GM15510 (cell line): ENCODE results near the gene EFCAB9.

Experiments used
- POLR2A ChIP-seq: IDR thresholded peaks from 3 replicates; pipeline ENCODE4 v1.6.1; 2011; ENCODE audit warnings: borderline replicate concordance; ENCODE audit not compliant: insufficient read length; ENCODE audit errors: extremely low read depth

The EFCAB9 gene

DNA sequence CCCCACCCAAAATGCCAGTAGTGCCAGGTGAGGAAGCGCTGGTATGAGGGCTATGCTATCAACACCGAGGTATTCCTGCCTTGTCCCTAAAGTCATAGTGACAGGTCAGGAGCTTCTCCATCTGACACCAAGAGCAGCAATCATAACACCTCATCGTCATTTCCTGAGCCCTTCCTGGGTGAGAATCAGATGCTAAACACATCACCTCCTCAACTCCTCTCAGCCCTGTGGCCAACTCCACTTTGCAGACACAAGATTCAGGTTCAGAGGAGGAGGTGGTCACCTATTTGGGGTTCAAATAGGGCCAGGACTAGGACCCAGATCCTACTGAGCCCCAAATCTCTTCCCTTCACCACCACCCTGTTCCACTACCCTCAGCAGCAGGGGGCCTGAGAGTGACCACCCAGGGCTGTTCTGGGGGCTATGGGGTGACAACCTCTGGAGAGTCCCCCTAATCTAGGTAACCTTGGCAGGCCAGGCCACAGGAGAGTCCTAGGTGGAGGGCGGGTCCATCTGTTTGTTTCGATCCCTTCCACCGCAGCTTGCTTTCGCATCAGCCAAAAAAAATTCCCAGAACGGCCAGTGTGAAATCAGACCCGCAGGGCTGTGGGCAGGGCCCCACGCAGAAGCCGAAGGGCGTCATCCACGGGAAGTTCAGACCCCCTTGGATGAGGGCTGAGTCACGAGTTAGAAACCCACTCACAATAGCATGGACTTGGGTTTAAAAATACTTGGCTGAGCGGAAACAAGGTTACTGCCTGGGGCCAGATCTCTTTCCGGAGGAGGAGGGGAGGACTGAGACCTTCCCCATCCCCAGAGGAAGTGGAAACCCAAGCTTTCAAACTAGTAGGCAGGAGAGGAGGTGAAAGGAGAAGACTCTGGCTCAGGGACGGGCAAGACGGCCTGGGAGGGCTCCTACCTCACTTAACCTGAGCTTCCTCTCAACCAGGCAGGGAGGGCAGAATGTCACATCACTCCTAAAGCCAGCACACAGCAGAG is 14.7 kb upstream of the EFCAB9 start:
- peak; percentile 45 for TF ChIP-seq POLR2A

DNA sequence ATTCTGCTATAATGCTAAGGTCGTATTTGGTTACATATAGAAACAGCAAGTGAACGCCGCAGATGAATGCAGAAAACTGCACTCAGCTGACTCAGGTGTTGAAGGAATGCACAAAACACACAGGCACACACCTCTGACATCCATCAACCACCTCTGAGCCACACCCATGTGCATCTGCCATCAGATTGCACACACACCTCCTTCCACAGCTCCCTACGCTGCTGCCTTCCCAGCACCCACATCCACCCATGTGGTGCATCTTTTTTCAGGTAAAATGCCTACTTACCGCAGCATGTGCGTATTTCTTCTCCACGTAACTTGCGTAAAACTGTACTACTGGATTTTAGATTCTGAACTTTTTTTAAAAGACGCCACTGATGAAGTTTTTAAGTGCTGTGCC is 13.0 kb upstream of the EFCAB9 start:
- no peak for TF ChIP-seq POLR2A

DNA sequence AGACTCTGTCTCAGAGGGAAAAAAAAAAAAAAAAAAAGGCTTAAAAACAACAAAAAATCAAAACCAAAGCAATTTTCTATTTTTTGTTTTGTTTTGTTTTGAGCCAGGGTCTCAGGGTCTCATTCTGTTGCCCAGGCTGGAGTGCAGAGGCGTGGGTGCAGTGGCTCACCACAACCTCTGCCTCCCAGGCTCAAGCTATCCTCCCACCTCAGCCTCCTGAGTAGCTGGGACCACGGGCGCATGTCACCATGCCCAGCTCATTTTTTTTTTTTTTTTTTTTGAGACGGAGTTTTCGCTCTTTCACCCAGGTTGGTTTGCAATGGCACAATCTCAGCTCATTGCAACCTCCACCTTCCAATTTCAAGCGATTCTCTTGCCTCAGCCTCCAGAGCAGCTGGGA is 11.7 kb upstream of the EFCAB9 start:
- TF ChIP-seq POLR2A, result no peak

DNA sequence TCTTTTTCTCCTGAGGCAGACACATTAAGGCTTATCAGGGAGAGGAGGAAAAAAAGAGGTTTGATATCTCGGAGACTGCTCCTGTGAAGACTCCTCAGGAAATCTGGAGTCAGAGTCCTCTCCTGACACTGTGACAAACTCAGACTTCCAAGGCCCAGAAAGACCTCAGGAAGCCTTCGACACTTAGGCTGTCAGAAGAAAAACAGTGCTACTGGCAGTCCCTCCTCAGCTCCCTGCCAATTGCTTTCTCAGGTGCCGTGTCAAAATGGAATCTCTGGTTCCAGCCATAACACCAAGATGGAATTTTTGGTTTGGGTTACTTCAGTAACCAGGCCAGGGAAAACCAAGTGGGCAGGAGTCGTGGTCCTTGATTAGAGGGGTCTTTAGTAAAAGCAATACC is 10.1 kb upstream of the EFCAB9 start:
- no peak for TF ChIP-seq POLR2A

DNA sequence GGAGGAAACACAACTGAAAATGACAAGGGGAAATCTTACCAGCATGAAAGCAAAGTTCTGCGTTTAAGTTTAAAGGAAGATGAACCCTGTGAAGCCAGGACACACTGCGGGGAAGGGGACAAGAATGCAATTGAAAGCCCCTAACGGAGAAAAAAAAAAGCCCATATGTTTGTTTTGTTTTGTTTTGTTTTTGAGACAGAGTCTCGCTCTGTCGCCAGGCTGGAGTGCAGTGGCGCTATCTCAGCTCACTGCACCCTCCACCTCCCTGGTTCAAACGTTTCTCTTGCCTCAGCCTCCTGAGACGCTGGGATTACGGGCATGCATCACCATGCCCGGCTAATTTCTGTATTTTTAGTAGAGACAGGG is 8.9 kb upstream of the EFCAB9 start:
- TF ChIP-seq POLR2A, result no peak

DNA sequence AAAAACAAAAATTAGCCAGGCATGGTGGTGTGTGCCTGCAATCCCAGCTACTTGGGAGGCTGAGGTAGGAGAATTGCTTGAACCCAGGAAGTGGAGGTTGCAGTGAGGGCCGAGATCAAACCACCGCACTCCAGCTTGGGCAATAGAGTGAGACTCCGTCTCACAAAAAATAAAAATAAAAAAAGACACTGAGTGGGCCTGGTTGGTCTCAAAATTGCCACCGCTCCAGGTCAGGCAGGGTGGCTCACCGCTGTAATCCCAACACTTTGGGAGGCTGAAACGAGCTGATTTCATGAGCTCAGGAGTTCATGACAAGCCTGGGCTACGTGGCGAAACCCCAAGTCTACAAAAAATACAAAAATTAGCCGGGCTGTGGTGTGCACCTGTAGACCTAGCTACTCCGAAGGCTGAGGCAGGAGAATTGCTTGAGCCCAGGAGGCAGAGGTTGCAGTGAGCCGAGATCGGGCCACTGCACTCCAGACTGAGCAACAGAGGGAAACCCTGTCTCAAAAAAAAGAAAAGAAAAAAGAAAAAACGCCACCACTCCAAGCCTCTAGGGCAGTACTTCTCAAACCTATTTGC is 7.8 kb upstream of the EFCAB9 start:
- TF ChIP-seq POLR2A, result no peak

DNA sequence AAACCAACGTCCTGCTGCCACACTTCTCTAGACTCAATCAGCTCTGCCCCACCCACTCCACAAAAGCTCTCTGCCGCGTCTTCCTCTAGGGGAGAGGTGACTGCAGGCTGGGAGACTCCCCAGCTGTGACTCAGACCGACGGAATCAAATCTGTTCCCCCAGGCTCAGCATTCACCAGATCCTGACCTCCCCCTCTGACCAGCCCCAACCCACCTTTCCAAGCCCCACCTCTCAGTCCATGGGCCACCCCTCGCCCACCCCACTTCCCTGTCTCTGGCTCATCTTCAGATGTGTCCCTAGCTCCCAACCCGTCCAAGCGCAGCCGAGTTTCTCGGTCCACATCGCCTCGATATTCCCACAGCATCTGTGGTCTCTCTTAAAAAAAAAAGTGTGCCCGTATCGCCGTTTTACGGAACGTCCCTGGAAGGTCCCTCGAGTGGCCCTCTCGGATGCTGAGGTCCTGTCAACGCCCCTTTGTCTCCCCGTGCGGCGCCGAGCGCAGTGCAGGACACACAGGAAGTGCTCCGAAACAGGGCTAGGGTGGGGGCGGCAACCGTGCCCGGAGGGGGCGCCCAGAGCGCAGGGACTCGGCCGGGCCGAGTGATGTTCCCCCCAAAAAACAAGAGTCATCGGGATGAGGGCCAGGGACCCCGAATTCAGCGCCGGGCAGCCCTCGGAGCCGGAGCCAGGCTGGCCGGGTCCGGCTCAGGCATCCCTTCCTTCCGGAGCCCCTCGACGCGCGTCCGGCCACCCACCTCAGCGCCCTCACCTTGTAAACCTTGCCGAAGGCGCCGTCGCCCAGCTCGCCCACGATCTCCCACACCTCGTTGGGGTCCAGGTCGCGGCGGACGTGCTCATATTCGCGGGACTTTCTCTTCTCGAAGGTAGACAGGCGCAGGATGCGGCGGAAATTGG is 6.6 kb upstream of the EFCAB9 start:
- peak; percentile 1 for TF ChIP-seq POLR2A

DNA sequence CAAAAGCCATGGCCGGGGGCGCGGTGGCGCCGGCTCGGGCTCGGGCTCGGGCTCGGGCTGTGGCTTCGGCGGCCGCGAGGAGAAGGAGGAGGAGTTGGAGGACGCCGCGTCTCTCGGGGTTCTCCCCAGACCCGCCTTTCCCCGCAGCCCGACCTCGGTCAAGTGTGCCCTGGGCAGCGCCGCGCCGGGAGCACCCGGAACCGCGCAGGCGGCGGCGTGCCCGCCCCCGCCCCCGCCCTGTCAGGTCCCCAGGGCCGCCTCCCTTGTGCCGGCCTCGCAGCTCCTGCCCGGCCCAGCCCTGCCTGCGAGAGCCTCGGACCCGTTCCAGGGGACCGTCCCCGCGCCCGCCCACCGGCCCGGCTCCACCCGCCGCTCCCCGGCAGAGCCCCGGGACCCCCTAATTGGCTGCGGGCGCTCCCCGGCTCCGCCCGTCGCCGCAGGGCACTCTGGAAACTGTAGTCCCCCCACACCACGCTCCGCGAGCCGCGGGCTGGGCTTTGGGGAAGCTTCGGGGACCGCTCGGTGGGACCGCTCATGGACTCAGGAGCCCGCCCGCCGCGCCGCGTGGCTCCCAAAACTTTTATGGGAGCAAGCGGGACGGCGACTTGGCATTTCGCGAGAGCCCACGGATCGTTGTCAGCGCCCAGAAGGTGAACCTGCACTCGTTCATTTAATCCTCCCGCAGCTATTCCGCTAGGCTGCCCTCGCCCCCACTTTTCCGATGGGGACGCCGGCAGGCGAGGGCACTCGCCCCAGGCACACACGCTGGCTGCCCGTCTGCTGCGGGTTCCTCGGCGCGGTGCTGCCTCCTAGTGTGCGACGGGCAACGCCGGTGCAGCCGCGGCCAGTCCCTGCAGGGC is 5.7 kb upstream of the EFCAB9 start, which contains the start of gene STK10:
STK10 (minus strand) TSS at position 192 of the 860 bp plus-strand sequence; CDS start at position 10, 182 bp downstream.
- TF ChIP-seq POLR2A, result peak; percentile 60

DNA sequence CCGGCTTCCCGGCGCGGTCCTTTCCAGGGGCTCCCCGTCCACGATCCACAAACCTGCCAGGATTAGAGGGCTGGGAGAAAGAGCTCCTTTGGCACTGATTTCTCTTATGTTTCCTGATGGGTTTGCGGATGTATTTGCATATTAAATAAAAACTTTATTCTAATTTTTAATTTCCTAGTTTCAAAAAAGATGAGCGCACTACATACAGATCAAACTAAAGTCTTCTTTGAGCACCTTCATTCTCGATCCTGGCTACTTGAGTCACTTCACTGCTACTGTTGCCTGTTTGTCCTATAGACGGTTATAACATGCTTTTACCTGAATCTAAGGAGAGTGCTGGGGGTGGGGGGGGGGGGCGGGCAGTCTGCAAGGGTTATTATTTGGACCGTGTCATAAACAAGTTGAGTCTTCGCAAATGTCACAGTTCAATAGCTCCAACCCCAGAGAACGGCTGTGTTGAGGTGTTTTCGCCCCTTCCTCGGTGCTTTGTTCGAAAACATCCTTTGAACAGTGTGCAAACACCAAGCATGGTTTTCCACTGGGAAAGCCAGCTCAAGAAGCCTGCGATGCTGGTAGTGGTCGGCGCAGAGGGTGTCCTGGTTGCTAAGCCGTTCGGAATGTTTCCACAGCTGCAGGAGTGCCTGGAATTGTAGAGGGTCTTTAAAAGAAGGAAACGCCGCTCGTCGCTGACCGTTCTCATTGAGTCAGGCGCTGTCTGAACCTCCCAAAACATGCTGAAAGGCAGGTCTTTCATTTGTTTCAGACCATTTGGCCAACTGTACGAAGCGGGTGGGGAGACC is 4.9 kb upstream of the EFCAB9 start:
- TF ChIP-seq POLR2A, result no peak

DNA sequence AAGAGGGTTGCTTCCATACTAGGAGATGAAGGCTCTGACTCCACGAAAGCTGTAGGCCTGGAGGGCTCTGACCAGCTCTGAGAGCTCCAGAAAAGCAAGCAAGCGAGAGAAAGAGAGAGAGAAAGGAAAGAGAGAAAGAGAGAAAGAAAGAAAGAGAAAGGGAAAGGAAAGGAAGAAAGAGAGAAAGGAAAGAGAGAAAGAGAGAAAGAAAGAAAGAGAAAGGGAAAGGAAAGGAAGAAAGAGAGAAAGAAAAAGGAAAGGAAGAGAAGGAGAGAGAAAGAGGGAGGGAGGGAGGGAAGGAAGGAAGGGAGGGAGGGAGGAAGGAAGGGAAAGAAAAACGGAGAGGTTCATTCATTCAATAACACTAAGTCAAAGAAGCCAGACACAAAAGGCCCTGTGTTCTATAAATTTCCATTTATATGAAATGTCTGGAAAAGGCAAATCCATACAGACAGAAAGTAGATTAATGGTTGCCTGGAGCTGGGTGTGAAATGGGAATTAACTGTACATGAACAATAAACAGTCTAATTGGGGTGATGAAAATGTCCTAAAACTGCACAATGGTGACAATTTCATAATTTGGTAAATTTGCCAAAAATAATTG is 4.2 kb upstream of the EFCAB9 start:
- TF ChIP-seq POLR2A, result no peak

DNA sequence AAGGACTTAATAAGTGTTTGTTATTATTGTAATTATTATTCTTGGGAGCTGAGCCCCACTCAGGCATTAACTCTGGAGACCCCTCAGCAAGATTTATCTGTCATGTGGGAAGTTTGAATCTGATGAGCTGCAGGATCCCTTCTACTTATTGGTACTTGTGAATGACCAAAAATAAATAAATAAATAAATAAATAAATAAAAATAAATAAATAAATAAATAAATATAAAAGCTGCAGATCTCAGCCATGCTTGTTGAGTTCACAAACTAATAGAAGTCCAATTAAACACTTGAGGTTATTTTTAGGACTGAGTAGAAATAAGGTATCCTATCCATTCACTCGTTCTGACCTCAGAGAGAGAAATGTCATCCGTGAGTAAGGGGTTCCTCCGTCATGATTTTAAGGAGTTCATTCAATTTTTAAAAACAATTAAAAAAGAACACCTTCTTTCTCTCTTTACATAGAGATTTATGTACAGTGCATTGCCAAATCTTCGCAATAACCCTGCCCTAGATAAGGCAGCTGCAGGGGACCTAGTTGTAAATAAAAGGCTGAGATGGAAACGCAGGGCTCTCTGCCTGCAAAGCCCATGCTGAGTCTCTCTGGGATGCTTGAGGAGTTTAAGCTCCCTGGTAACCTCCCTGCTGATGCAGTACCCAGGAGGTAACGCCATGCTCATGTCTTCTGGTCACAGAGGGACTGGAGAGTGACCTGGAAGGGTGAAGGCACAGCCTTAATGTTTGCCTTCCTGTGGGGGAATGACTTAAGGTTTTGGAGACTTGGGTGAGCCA is 1.2 kb downstream of the EFCAB9 start:
- no peak for TF ChIP-seq POLR2A

DNA sequence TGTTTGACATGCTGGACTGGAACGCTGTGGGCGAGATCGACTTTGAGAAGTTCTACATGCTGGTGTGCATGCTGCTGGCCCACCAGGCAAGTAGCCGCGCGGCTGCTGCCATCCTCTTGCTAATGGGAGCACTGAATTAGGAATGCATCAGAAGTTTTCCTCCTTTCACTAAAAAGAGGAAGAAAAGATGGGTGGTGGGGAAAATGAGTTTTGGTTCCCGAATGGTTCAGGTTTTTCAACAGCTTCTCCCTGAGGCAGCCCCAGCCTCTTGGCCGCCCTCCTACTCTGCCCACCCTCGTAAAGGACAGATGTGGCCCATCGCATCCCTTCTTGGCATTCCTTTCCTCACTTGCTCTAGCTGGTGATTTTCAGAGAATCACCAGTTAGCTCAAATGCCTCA is 5.5 kb downstream of the EFCAB9 start:
- TF ChIP-seq POLR2A, result no peak
